GM23338 (cell line): ENCODE measurements around the gene NTNG1. TPM values are rescaled to one million over a fixed set of nuclear protein-coding genes. Genes with fewer than 3 reads are reported as not detected.

Experiments used
- ATAC-seq: fragments of 200-7000 bp; cut with Tn5 transposase; 3 replicates; pipeline ENCODE4 v1.9.1; 2020
- DNase-seq: peaks from one replicate; pipeline ENCODE4 v3.0.0-alpha.2; 2015; ENCODE audit warnings: low spot score
- H2AFZ ChIP-seq: fragments of 200-600 bp; sonication (generic); 2 replicates; pipeline ENCODE4 v1.8.0; 2016; ENCODE audit warnings: antibody characterized with exemption, mild to moderate bottlenecking, moderate library complexity
- H3F3A ChIP-seq: fragments of 200-600 bp; sonication (generic); replicated peaks from 2 replicates; pipeline ENCODE4 v1.8.0; 2017; ENCODE audit warnings: antibody characterized with exemption, mixed run types, low read depth
- H3K27ac ChIP-seq: fragments of 200-600 bp; sonication (generic); 2 replicates; pipeline ENCODE4 v1.6.1; 2016; ENCODE audit warnings: low read depth
- H3K27me3 ChIP-seq: fragments of 200-600 bp; sonication (generic); 2 replicates; pipeline ENCODE4 v1.8.0; 2016; ENCODE audit warnings: mild to moderate bottlenecking, mixed run types, moderate library complexity; ENCODE audit not compliant: insufficient read depth
- H3K36me3 ChIP-seq: fragments of 200-600 bp; sonication (generic); 2 replicates; pipeline ENCODE4 v1.8.0; 2016; ENCODE audit warnings: mild to moderate bottlenecking; ENCODE audit not compliant: insufficient read depth
- H3K4me1 ChIP-seq: fragments of 200-600 bp; sonication (generic); 2 replicates; pipeline ENCODE4 v1.8.0; 2016; ENCODE audit warnings: mild to moderate bottlenecking, moderate library complexity; ENCODE audit not compliant: insufficient read depth
- H3K4me2 ChIP-seq: fragments of 200-600 bp; sonication (generic); 2 replicates; pipeline ENCODE4 v1.7.1; 2017; ENCODE audit warnings: mixed run types
- H3K4me3 ChIP-seq: fragments of 200-600 bp; sonication (generic); 2 replicates; pipeline ENCODE4 v1.6.1; 2016; ENCODE audit warnings: mixed run types
- H3K79me2 ChIP-seq: fragments of 200-600 bp; sonication (generic); replicated peaks from 2 replicates; pipeline ENCODE4 v1.8.0; 2017; ENCODE audit warnings: mild to moderate bottlenecking; ENCODE audit not compliant: insufficient read depth
- H3K9me2 ChIP-seq: fragments of 200-600 bp; sonication (generic); 2 replicates; pipeline ENCODE4 v1.8.0; 2017; ENCODE audit not compliant: insufficient read depth
- H4K20me1 ChIP-seq: fragments of 200-600 bp; sonication (generic); replicated peaks from 2 replicates; pipeline ENCODE4 v1.8.0; 2017; ENCODE audit warnings: mild to moderate bottlenecking; ENCODE audit not compliant: insufficient read depth
- H3K27ac Mint-ChIP-seq: 2 replicates; pipeline ENCODE4 v1.8.0; 2020; ENCODE audit warnings: inconsistent platforms, mild to moderate bottlenecking, moderate library complexity, mixed read lengths
- H3K27me3 Mint-ChIP-seq: 3 replicates; pipeline ENCODE4 v1.8.0; 2022; ENCODE audit warnings: low read depth, mild to moderate bottlenecking, moderate library complexity, mixed read lengths, inconsistent platforms; ENCODE audit not compliant: insufficient read depth, poor library complexity
- H3K36me3 Mint-ChIP-seq: 3 replicates; pipeline ENCODE4 v1.8.0; 2021; ENCODE audit warnings: low read depth, mild to moderate bottlenecking, inconsistent platforms, moderate library complexity, mixed read lengths
- H3K4me1 Mint-ChIP-seq: 3 replicates; pipeline ENCODE4 v1.8.0; 2020; ENCODE audit warnings: mild to moderate bottlenecking, inconsistent platforms, mixed read lengths
- H3K4me3 Mint-ChIP-seq: 3 replicates; pipeline ENCODE4 v1.8.0; 2021; ENCODE audit warnings: moderate library complexity, mild to moderate bottlenecking, inconsistent platforms, mixed read lengths
- H3K9me3 Mint-ChIP-seq: 3 replicates; pipeline ENCODE4 v1.8.0; 2020; ENCODE audit warnings: moderate library complexity, mild to moderate bottlenecking, inconsistent platforms, mixed read lengths
- EZH2 ChIP-seq: fragments of 200-600 bp; sonication (generic); IDR thresholded peaks from one replicate; pipeline ENCODE4 v1.8.0; 2017; ENCODE audit warnings: antibody characterized with exemption, mild to moderate bottlenecking, low read depth; ENCODE audit not compliant: unreplicated experiment
- JUNB ChIP-seq: IDR thresholded peaks from one replicate; pipeline ENCODE4 v1.6.1; 2016; ENCODE audit warnings: antibody characterized with exemption; ENCODE audit not compliant: unreplicated experiment
- POLR2AphosphoS5 ChIP-seq: IDR thresholded peaks from 2 replicates; pipeline ENCODE4 v1.6.1; 2016; ENCODE audit warnings: antibody characterized with exemption, low read depth
- polyA plus RNA-seq: library from polyadenylated mRNA; unstranded; fragments of >200 nt; fragmentation: Nextera tagmentation; extraction: Ambion mirVana; gene quantifications from 2 replicates; pipeline ENCODE4 v1.2.1, GENCODE V29; 2016
- total RNA-seq: library from RNA; depleted of rRNA; stranded (reverse); fragments of >200 nt; shearing (Covaris generic); gene quantifications from 2 replicates; pipeline ENCODE4 v1.2.3, GENCODE V29; 2014
- TF ChIP-seq, protein P1 (sequence below): fragments of 250-450 bp; sonication (Bioruptor Pico); IDR thresholded peaks from 2 replicates; pipeline ENCODE4 v1.5.0; 2020; ENCODE audit warnings: mild to moderate bottlenecking, moderate library complexity
- TF ChIP-seq, protein P2 (sequence below): IDR thresholded peaks from one replicate; pipeline ENCODE4 v1.6.1; 2018; ENCODE audit warnings: antibody characterized with exemption; ENCODE audit not compliant: unreplicated experiment
- TF ChIP-seq, protein P3 (sequence below), 2 experiments: fragments of 200-600 bp in 1 of 2; sonication (generic) in 1 of 2; conservative IDR thresholded peaks; 2 replicates each; pipeline versions ENCODE4 v1.5.1 to v1.6.1; 2016 to 2017; ENCODE audit warnings: antibody characterized with exemption in 2 of 2, low read depth in 2 of 2, mild to moderate bottlenecking in 2 of 2, moderate library complexity in 1 of 2

The NTNG1 gene
- total and polyA plus RNA-seq, 2 experiments from 2014 or later = 7.2 to 10.3 TPM

DNA sequence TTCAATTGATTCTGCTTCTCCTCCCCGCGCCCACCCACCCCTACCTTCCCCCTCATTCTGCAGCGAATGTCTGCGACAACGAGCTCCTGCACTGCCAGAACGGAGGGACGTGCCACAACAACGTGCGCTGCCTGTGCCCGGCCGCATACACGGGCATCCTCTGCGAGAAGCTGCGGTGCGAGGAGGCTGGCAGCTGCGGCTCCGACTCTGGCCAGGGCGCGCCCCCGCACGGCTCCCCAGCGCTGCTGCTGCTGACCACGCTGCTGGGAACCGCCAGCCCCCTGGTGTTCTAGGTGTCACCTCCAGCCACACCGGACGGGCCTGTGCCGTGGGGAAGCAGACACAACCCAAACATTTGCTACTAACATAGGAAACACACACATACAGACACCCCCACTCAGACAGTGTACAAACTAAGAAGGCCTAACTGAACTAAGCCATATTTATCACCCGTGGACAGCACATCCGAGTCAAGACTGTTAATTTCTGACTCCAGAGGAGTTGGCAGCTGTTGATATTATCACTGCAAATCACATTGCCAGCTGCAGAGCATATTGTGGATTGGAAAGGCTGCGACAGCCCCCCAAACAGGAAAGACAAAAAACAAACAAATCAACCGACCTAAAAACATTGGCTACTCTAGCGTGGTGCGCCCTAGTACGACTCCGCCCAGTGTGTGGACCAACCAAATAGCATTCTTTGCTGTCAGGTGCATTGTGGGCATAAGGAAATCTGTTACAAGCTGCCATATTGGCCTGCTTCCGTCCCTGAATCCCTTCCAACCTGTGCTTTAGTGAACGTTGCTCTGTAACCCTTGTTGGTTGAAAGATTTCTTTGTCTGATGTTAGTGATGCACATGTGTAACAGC, 339.9 kb downstream of the NTNG1 start (continued):
- no peak for TF ChIP-seq EZH2
- TF ChIP-seq, protein P1, sequence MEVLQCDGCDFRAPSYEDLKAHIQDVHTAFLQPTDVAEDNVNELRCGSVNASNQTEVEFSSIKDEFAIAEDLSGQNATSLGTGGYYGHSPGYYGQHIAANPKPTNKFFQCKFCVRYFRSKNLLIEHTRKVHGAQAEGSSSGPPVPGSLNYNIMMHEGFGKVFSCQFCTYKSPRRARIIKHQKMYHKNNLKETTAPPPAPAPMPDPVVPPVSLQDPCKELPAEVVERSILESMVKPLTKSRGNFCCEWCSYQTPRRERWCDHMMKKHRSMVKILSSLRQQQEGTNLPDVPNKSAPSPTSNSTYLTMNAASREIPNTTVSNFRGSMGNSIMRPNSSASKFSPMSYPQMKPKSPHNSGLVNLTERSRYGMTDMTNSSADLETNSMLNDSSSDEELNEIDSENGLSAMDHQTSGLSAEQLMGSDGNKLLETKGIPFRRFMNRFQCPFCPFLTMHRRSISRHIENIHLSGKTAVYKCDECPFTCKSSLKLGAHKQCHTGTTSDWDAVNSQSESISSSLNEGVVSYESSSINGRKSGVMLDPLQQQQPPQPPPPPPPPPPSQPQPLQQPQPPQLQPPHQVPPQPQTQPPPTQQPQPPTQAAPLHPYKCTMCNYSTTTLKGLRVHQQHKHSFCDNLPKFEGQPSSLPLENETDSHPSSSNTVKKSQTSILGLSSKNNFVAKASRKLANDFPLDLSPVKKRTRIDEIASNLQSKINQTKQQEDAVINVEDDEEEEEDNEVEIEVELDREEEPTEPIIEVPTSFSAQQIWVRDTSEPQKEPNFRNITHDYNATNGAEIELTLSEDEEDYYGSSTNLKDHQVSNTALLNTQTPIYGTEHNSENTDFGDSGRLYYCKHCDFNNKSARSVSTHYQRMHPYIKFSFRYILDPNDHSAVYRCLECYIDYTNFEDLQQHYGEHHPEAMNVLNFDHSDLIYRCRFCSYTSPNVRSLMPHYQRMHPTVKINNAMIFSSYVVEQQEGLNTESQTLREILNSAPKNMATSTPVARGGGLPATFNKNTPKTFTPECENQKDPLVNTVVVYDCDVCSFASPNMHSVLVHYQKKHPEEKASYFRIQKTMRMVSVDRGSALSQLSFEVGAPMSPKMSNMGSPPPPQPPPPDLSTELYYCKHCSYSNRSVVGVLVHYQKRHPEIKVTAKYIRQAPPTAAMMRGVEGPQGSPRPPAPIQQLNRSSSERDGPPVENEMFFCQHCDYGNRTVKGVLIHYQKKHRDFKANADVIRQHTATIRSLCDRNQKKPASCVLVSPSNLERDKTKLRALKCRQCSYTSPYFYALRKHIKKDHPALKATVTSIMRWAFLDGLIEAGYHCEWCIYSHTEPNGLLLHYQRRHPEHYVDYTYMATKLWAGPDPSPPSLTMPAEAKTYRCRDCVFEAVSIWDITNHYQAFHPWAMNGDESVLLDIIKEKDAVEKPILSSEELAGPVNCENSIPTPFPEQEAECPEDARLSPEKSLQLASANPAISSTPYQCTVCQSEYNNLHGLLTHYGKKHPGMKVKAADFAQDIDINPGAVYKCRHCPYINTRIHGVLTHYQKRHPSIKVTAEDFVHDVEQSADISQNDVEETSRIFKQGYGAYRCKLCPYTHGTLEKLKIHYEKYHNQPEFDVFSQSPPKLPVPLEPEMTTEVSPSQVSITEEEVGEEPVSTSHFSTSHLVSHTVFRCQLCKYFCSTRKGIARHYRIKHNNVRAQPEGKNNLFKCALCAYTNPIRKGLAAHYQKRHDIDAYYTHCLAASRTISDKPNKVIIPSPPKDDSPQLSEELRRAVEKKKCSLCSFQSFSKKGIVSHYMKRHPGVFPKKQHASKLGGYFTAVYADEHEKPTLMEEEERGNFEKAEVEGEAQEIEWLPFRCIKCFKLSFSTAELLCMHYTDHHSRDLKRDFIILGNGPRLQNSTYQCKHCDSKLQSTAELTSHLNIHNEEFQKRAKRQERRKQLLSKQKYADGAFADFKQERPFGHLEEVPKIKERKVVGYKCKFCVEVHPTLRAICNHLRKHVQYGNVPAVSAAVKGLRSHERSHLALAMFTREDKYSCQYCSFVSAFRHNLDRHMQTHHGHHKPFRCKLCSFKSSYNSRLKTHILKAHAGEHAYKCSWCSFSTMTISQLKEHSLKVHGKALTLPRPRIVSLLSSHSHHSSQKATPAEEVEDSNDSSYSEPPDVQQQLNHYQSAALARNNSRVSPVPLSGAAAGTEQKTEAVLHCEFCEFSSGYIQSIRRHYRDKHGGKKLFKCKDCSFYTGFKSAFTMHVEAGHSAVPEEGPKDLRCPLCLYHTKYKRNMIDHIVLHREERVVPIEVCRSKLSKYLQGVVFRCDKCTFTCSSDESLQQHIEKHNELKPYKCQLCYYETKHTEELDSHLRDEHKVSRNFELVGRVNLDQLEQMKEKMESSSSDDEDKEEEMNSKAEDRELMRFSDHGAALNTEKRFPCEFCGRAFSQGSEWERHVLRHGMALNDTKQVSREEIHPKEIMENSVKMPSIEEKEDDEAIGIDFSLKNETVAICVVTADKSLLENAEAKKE (CRISPR knock-in tag) = no peak

DNA sequence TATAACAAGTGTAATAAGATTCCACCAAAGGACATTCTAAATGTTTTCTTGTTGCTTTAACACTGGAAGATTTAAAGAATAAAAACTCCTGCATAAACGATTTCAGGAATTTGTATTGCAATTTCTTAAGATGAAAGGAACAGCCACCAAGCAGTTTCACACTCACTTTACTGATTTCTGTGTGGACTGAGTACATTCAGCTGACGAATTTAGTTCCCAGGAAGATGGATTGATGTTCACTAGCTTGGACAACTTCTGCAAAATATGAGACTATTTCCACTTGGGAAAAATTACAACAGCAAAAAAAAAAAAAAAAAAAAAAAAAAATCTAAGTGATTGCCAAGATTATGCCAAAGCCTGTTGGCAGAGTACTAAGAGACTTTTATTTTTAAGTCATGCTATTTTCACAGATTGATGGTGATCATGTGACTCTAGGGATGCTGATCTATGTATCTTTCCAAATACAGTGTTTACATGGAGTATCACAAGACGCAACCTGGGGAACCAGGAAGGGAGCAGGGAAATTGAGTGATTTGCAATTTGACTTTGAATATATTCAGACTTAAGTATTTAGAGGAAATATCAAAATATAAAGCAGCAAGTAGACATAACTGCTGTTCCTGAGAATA, 341.0 kb downstream of the NTNG1 start:
- Mint-ChIP-seq H3K27me3 (no peaks in the 10 kb centered on the region), H3K36me3 (no peaks in the 10 kb centered on the region), H3K27ac (no peak overlapping the region), H3K4me3 (no peak overlapping the region), H3K9me3 (no peaks in the 10 kb centered on the region), H3K4me1 (peaks cover 10% of the 10 kb centered on the region)
- H3K4me1 ChIP-seq = no peaks in the 10 kb centered on the region
- no peaks in the 10 kb centered on the region for H3K27me3 ChIP-seq
- H3K9me2 ChIP-seq = no peaks in the 10 kb centered on the region
- H3K4me2 ChIP-seq = no peak overlapping the region
- H3F3A ChIP-seq = no peaks in the 10 kb centered on the region
- no peak overlapping the region for H2AFZ ChIP-seq
- no peaks in the 10 kb centered on the region for H3K36me3 ChIP-seq
- ATAC-seq (no peak), DNase-seq (no peak)
- H3K4me3 ChIP-seq = no peak overlapping the region
- no peak overlapping the region for H3K27ac ChIP-seq
- no peaks in the 10 kb centered on the region for H3K79me2 ChIP-seq
- no peaks in the 10 kb centered on the region for H4K20me1 ChIP-seq
- TF ChIP-seq POLR2AphosphoS5 (no peak), JUNB (no peak)
- TF ChIP-seq, protein P2, sequence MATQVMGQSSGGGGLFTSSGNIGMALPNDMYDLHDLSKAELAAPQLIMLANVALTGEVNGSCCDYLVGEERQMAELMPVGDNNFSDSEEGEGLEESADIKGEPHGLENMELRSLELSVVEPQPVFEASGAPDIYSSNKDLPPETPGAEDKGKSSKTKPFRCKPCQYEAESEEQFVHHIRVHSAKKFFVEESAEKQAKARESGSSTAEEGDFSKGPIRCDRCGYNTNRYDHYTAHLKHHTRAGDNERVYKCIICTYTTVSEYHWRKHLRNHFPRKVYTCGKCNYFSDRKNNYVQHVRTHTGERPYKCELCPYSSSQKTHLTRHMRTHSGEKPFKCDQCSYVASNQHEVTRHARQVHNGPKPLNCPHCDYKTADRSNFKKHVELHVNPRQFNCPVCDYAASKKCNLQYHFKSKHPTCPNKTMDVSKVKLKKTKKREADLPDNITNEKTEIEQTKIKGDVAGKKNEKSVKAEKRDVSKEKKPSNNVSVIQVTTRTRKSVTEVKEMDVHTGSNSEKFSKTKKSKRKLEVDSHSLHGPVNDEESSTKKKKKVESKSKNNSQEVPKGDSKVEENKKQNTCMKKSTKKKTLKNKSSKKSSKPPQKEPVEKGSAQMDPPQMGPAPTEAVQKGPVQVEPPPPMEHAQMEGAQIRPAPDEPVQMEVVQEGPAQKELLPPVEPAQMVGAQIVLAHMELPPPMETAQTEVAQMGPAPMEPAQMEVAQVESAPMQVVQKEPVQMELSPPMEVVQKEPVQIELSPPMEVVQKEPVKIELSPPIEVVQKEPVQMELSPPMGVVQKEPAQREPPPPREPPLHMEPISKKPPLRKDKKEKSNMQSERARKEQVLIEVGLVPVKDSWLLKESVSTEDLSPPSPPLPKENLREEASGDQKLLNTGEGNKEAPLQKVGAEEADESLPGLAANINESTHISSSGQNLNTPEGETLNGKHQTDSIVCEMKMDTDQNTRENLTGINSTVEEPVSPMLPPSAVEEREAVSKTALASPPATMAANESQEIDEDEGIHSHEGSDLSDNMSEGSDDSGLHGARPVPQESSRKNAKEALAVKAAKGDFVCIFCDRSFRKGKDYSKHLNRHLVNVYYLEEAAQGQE = no peak
- TF ChIP-seq, protein P3, sequence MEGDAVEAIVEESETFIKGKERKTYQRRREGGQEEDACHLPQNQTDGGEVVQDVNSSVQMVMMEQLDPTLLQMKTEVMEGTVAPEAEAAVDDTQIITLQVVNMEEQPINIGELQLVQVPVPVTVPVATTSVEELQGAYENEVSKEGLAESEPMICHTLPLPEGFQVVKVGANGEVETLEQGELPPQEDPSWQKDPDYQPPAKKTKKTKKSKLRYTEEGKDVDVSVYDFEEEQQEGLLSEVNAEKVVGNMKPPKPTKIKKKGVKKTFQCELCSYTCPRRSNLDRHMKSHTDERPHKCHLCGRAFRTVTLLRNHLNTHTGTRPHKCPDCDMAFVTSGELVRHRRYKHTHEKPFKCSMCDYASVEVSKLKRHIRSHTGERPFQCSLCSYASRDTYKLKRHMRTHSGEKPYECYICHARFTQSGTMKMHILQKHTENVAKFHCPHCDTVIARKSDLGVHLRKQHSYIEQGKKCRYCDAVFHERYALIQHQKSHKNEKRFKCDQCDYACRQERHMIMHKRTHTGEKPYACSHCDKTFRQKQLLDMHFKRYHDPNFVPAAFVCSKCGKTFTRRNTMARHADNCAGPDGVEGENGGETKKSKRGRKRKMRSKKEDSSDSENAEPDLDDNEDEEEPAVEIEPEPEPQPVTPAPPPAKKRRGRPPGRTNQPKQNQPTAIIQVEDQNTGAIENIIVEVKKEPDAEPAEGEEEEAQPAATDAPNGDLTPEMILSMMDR (conservative IDR thresholded peaks at IDR 0.05; ENCODE audit: low read depth in 2 of 2) = no peak
